HG03342 (cell line): ENCODE measurements around the gene VGLL4.
A peak's percentile ranks its signal among the peaks of the same experiment; 100 is the strongest.
"Not testable (repeated sequence)": the region's sequence is repeated elsewhere in the genome, so short reads cannot be mapped to it uniquely, and the experiment has no call there.

ENCODE experiments used
- ATAC-seq: cut with Tn5 transposase; IDR thresholded peaks from one replicate; pipeline ENCODE4 v1.9.1; 2021; ENCODE audit warnings: mild to moderate bottlenecking, moderate library complexity; ENCODE audit not compliant: unreplicated experiment

Gene VGLL4

GRCh38 chr3:11589706-11590105 is 54.0 kb downstream of the VGLL4 start:
- ATAC-seq = no peak

- no peak for ATAC-seq
Observed at GRCh38 chr3:11588755-11589154, 55.0 kb downstream of the VGLL4 start.

- no peak for ATAC-seq
Observed at GRCh38 chr3:11588338-11588737, 55.4 kb downstream of the VGLL4 start.

GRCh38 chr3:11587766-11588165 is 55.9 kb downstream of the VGLL4 start:
- ATAC-seq = no peak

GRCh38 chr3:11584570-11584969 is 59.1 kb downstream of the VGLL4 start:
- no peak for ATAC-seq

GRCh38 chr3:11583638-11584046 is 60.1 kb downstream of the VGLL4 start:
- ATAC-seq = no peak

GRCh38 chr3:11583235-11583634 is 60.5 kb downstream of the VGLL4 start:
- no peak for ATAC-seq

- ATAC-seq = peak; percentile 52
Observed at GRCh38 chr3:11582191-11582968, 61.3 kb downstream of the VGLL4 start.

- ATAC-seq = no peak
Observed at GRCh38 chr3:11581237-11582190, 62.2 kb downstream of the VGLL4 start.

- no peak for ATAC-seq
Observed at GRCh38 chr3:11580645-11581044, 63.1 kb downstream of the VGLL4 start.

GRCh38 chr3:11578169-11578568 is 65.5 kb downstream of the VGLL4 start:
- ATAC-seq = no peak

- no peak for ATAC-seq
Observed at GRCh38 chr3:11576453-11576852, 67.3 kb downstream of the VGLL4 start.

- no peak for ATAC-seq
Observed at GRCh38 chr3:11575677-11576076, 68.0 kb downstream of the VGLL4 start.

- no peak for ATAC-seq
Observed at GRCh38 chr3:11574981-11575669, 68.6 kb downstream of the VGLL4 start.

GRCh38 chr3:11572660-11573059 is 71.1 kb downstream of the VGLL4 start:
- not testable (repeated sequence) for ATAC-seq

GRCh38 chr3:11570789-11571495 is 72.8 kb downstream of the VGLL4 start:
- no peak for ATAC-seq

- no peak for ATAC-seq
Observed at GRCh38 chr3:11570251-11570650, 73.5 kb downstream of the VGLL4 start.

- ATAC-seq = no peak
Observed at GRCh38 chr3:11569156-11569741, 74.5 kb downstream of the VGLL4 start.

- ATAC-seq = no peak
Observed at GRCh38 chr3:11568503-11569155, 75.1 kb downstream of the VGLL4 start.
